GM23338 (cell line): ENCODE measurements around the gene RAB44. TPM values are rescaled to one million over a fixed set of nuclear protein-coding genes. Genes with fewer than 3 reads are reported as not detected.

Experiments
- ATAC-seq: fragments of 200-7000 bp; cut with Tn5 transposase; 3 replicates; pipeline ENCODE4 v1.9.1; 2020
- DNase-seq: peaks from one replicate; pipeline ENCODE4 v3.0.0-alpha.2; 2015; ENCODE audit warnings: low spot score
- H2AFZ ChIP-seq: fragments of 200-600 bp; sonication (generic); 2 replicates; pipeline ENCODE4 v1.8.0; 2016; ENCODE audit warnings: antibody characterized with exemption, mild to moderate bottlenecking, moderate library complexity
- H3F3A ChIP-seq: fragments of 200-600 bp; sonication (generic); replicated peaks from 2 replicates; pipeline ENCODE4 v1.8.0; 2017; ENCODE audit warnings: antibody characterized with exemption, mixed run types, low read depth
- H3K27ac ChIP-seq: fragments of 200-600 bp; sonication (generic); 2 replicates; pipeline ENCODE4 v1.6.1; 2016; ENCODE audit warnings: low read depth
- H3K27me3 ChIP-seq: fragments of 200-600 bp; sonication (generic); 2 replicates; pipeline ENCODE4 v1.8.0; 2016; ENCODE audit warnings: mild to moderate bottlenecking, mixed run types, moderate library complexity; ENCODE audit not compliant: insufficient read depth
- H3K36me3 ChIP-seq: fragments of 200-600 bp; sonication (generic); 2 replicates; pipeline ENCODE4 v1.8.0; 2016; ENCODE audit warnings: mild to moderate bottlenecking; ENCODE audit not compliant: insufficient read depth
- H3K4me1 ChIP-seq: fragments of 200-600 bp; sonication (generic); 2 replicates; pipeline ENCODE4 v1.8.0; 2016; ENCODE audit warnings: mild to moderate bottlenecking, moderate library complexity; ENCODE audit not compliant: insufficient read depth
- H3K4me2 ChIP-seq: fragments of 200-600 bp; sonication (generic); 2 replicates; pipeline ENCODE4 v1.7.1; 2017; ENCODE audit warnings: mixed run types
- H3K4me3 ChIP-seq: fragments of 200-600 bp; sonication (generic); 2 replicates; pipeline ENCODE4 v1.6.1; 2016; ENCODE audit warnings: mixed run types
- H3K79me2 ChIP-seq: fragments of 200-600 bp; sonication (generic); replicated peaks from 2 replicates; pipeline ENCODE4 v1.8.0; 2017; ENCODE audit warnings: mild to moderate bottlenecking; ENCODE audit not compliant: insufficient read depth
- H3K9me2 ChIP-seq: fragments of 200-600 bp; sonication (generic); 2 replicates; pipeline ENCODE4 v1.8.0; 2017; ENCODE audit not compliant: insufficient read depth
- H4K20me1 ChIP-seq: fragments of 200-600 bp; sonication (generic); replicated peaks from 2 replicates; pipeline ENCODE4 v1.8.0; 2017; ENCODE audit warnings: mild to moderate bottlenecking; ENCODE audit not compliant: insufficient read depth
- H3K27ac Mint-ChIP-seq: 2 replicates; pipeline ENCODE4 v1.8.0; 2020; ENCODE audit warnings: inconsistent platforms, mild to moderate bottlenecking, moderate library complexity, mixed read lengths
- H3K27me3 Mint-ChIP-seq: 3 replicates; pipeline ENCODE4 v1.8.0; 2022; ENCODE audit warnings: low read depth, mild to moderate bottlenecking, moderate library complexity, mixed read lengths, inconsistent platforms; ENCODE audit not compliant: insufficient read depth, poor library complexity
- H3K36me3 Mint-ChIP-seq: 3 replicates; pipeline ENCODE4 v1.8.0; 2021; ENCODE audit warnings: low read depth, mild to moderate bottlenecking, inconsistent platforms, moderate library complexity, mixed read lengths
- H3K4me1 Mint-ChIP-seq: 3 replicates; pipeline ENCODE4 v1.8.0; 2020; ENCODE audit warnings: mild to moderate bottlenecking, inconsistent platforms, mixed read lengths
- H3K4me3 Mint-ChIP-seq: 3 replicates; pipeline ENCODE4 v1.8.0; 2021; ENCODE audit warnings: moderate library complexity, mild to moderate bottlenecking, inconsistent platforms, mixed read lengths
- H3K9me3 Mint-ChIP-seq: 3 replicates; pipeline ENCODE4 v1.8.0; 2020; ENCODE audit warnings: moderate library complexity, mild to moderate bottlenecking, inconsistent platforms, mixed read lengths
- CREB1 ChIP-seq: fragments of 250-450 bp; sonication (Bioruptor Pico); IDR thresholded peaks from 2 replicates; pipeline ENCODE4 v1.5.0; 2020; ENCODE audit warnings: low read depth, mild to moderate bottlenecking, moderate library complexity
- ETS1 ChIP-seq: IDR thresholded peaks from 2 replicates; pipeline ENCODE4 v1.6.1; 2016; ENCODE audit warnings: antibody characterized with exemption
- EZH2phosphoT487 ChIP-seq: fragments of 200-600 bp; sonication (generic); IDR thresholded peaks from one replicate; pipeline ENCODE4 v1.8.1; 2018; ENCODE audit warnings: antibody characterized with exemption; ENCODE audit not compliant: unreplicated experiment
- JUNB ChIP-seq: IDR thresholded peaks from one replicate; pipeline ENCODE4 v1.6.1; 2016; ENCODE audit warnings: antibody characterized with exemption; ENCODE audit not compliant: unreplicated experiment
- NANOG ChIP-seq: IDR thresholded peaks from 2 replicates; pipeline ENCODE4 v1.6.1; 2016; ENCODE audit warnings: antibody characterized with exemption, borderline replicate concordance
- STAT1 ChIP-seq: IDR thresholded peaks from one replicate; pipeline ENCODE4 v1.6.1; 2016; ENCODE audit warnings: antibody characterized with exemption; ENCODE audit not compliant: unreplicated experiment
- ZNF114 ChIP-seq: fragments of 250-450 bp; sonication (Bioruptor Pico); IDR thresholded peaks from 2 replicates; pipeline ENCODE4 v1.5.0; 2020; ENCODE audit warnings: mild to moderate bottlenecking, moderate library complexity
- ZNF331 ChIP-seq: fragments of 250-450 bp; sonication (Bioruptor Pico); IDR thresholded peaks from 2 replicates; pipeline ENCODE4 v1.5.0; 2020; ENCODE audit warnings: low read depth, mild to moderate bottlenecking, moderate library complexity
- polyA plus RNA-seq: library from polyadenylated mRNA; unstranded; fragments of >200 nt; fragmentation: Nextera tagmentation; extraction: Ambion mirVana; gene quantifications from 2 replicates; pipeline ENCODE4 v1.2.1, GENCODE V29; 2016
- total RNA-seq: library from RNA; depleted of rRNA; stranded (reverse); fragments of >200 nt; shearing (Covaris generic); gene quantifications from 2 replicates; pipeline ENCODE4 v1.2.3, GENCODE V29; 2014
- TF ChIP-seq, protein P1 (sequence below): fragments of 250-450 bp; sonication (Bioruptor Pico); IDR thresholded peaks from 2 replicates; pipeline ENCODE4 v1.5.0; 2020; ENCODE audit warnings: mild to moderate bottlenecking, moderate library complexity
- TF ChIP-seq, protein P2 (sequence below), 2 experiments: fragments of 200-600 bp in 1 of 2; sonication (generic) in 1 of 2; conservative IDR thresholded peaks; 2 replicates each; pipeline versions ENCODE4 v1.5.1 to v1.6.1; 2016 to 2017; ENCODE audit warnings: antibody characterized with exemption in 2 of 2, low read depth in 2 of 2, mild to moderate bottlenecking in 2 of 2, moderate library complexity in 1 of 2

Gene RAB44
- total and polyA plus RNA-seq, 2 experiments from 2014 or later: not detected

DNA sequence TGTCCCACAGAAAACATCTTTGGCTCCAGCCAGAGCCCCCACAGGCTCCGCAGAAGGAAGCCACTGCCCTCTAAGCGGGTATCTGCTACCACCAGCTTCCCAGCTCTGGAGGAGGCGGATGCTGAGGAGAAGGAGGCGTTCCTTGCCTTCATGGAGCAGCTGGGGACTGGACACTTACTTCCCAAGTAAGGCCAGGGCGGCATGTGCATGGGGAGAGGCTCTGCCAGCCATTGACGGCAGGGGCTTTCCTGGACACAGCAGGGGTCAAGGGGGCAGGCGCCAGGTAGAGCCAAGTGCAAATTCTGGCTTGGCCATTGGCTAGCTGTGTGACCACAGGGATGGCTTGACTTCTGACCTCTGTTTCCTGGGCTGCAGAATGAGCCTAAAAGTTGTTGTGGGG lies 17.8 kb downstream of the RAB44 start (continued):
- TF ChIP-seq ZNF114 (CRISPR knock-in tag) (no peak), CREB1 (no peak), NANOG (no peak), JUNB (no peak), ZNF331 (no peak), STAT1 (no peak), EZH2phosphoT487 (no peak)
- TF ChIP-seq, protein P1, sequence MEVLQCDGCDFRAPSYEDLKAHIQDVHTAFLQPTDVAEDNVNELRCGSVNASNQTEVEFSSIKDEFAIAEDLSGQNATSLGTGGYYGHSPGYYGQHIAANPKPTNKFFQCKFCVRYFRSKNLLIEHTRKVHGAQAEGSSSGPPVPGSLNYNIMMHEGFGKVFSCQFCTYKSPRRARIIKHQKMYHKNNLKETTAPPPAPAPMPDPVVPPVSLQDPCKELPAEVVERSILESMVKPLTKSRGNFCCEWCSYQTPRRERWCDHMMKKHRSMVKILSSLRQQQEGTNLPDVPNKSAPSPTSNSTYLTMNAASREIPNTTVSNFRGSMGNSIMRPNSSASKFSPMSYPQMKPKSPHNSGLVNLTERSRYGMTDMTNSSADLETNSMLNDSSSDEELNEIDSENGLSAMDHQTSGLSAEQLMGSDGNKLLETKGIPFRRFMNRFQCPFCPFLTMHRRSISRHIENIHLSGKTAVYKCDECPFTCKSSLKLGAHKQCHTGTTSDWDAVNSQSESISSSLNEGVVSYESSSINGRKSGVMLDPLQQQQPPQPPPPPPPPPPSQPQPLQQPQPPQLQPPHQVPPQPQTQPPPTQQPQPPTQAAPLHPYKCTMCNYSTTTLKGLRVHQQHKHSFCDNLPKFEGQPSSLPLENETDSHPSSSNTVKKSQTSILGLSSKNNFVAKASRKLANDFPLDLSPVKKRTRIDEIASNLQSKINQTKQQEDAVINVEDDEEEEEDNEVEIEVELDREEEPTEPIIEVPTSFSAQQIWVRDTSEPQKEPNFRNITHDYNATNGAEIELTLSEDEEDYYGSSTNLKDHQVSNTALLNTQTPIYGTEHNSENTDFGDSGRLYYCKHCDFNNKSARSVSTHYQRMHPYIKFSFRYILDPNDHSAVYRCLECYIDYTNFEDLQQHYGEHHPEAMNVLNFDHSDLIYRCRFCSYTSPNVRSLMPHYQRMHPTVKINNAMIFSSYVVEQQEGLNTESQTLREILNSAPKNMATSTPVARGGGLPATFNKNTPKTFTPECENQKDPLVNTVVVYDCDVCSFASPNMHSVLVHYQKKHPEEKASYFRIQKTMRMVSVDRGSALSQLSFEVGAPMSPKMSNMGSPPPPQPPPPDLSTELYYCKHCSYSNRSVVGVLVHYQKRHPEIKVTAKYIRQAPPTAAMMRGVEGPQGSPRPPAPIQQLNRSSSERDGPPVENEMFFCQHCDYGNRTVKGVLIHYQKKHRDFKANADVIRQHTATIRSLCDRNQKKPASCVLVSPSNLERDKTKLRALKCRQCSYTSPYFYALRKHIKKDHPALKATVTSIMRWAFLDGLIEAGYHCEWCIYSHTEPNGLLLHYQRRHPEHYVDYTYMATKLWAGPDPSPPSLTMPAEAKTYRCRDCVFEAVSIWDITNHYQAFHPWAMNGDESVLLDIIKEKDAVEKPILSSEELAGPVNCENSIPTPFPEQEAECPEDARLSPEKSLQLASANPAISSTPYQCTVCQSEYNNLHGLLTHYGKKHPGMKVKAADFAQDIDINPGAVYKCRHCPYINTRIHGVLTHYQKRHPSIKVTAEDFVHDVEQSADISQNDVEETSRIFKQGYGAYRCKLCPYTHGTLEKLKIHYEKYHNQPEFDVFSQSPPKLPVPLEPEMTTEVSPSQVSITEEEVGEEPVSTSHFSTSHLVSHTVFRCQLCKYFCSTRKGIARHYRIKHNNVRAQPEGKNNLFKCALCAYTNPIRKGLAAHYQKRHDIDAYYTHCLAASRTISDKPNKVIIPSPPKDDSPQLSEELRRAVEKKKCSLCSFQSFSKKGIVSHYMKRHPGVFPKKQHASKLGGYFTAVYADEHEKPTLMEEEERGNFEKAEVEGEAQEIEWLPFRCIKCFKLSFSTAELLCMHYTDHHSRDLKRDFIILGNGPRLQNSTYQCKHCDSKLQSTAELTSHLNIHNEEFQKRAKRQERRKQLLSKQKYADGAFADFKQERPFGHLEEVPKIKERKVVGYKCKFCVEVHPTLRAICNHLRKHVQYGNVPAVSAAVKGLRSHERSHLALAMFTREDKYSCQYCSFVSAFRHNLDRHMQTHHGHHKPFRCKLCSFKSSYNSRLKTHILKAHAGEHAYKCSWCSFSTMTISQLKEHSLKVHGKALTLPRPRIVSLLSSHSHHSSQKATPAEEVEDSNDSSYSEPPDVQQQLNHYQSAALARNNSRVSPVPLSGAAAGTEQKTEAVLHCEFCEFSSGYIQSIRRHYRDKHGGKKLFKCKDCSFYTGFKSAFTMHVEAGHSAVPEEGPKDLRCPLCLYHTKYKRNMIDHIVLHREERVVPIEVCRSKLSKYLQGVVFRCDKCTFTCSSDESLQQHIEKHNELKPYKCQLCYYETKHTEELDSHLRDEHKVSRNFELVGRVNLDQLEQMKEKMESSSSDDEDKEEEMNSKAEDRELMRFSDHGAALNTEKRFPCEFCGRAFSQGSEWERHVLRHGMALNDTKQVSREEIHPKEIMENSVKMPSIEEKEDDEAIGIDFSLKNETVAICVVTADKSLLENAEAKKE (CRISPR knock-in tag): no peak

DNA sequence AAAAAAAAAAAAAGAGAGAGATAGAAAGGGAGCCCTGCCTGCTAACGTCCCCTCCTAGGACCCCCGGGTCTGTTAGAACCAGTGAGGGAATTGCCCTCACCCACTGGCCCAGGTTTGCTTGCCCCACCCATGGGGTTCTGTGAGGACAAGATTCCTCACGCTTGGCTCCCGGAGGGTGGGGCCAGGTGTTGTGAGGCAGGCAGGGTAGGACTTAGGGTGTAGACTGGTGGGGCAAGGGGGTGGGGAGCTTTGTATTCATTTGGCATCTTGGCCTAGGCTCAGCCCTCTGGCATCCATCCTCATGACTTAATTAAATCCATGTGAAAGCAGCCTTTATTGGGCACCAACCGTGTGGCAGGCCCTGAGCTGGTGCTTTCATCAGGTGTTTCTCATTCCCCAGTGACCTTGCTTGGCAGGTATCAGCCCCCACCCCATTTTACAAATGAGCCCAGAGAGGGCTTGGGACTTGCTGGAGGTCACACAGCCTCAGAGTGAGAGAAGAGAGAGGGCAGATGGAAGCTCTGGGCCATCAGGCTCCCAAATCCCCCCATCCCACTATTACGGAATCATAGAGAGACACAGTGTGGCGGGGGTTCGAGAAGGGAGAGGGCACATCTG lies 19.0 kb downstream of the RAB44 start:
- Mint-ChIP-seq H3K4me3 (no peak overlapping the region), H3K4me1 (no peaks in the 10 kb centered on the region; the same call in 2 of the 3 replicates), H3K36me3 (no peaks in the 10 kb centered on the region), H3K27me3 (no peaks in the 10 kb centered on the region), H3K27ac (no peak overlapping the region), H3K9me3 (no peaks in the 10 kb centered on the region)
- Histone ChIP-seq H3K27me3 (no peaks in the 10 kb centered on the region), H3K4me1 (no peaks in the 10 kb centered on the region), H3K4me3 (no peak overlapping the region), H4K20me1 (no peaks in the 10 kb centered on the region), H2AFZ (no peak overlapping the region), H3K79me2 (no peaks in the 10 kb centered on the region), H3K27ac (no peak overlapping the region), H3K36me3 (no peaks in the 10 kb centered on the region), H3F3A (no peaks in the 10 kb centered on the region), H3K4me2 (no peak overlapping the region), H3K9me2 (no peaks in the 10 kb centered on the region)
- DNase-seq (no peak), ATAC-seq (no peak; the same call in 2 of the 3 replicates)
- no peak for TF ChIP-seq ETS1
- no peak for TF ChIP-seq CREB1
- no peak for TF ChIP-seq JUNB
- TF ChIP-seq, protein P2, sequence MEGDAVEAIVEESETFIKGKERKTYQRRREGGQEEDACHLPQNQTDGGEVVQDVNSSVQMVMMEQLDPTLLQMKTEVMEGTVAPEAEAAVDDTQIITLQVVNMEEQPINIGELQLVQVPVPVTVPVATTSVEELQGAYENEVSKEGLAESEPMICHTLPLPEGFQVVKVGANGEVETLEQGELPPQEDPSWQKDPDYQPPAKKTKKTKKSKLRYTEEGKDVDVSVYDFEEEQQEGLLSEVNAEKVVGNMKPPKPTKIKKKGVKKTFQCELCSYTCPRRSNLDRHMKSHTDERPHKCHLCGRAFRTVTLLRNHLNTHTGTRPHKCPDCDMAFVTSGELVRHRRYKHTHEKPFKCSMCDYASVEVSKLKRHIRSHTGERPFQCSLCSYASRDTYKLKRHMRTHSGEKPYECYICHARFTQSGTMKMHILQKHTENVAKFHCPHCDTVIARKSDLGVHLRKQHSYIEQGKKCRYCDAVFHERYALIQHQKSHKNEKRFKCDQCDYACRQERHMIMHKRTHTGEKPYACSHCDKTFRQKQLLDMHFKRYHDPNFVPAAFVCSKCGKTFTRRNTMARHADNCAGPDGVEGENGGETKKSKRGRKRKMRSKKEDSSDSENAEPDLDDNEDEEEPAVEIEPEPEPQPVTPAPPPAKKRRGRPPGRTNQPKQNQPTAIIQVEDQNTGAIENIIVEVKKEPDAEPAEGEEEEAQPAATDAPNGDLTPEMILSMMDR (conservative IDR thresholded peaks at IDR 0.05; ENCODE audit: low read depth in 2 of 2): no peak
- no peak for TF ChIP-seq NANOG
- TF ChIP-seq ZNF331: no peak
